H1 (cell line): ENCODE results near the gene PDGFD. TPM values are rescaled to one million over a fixed set of nuclear protein-coding genes. Genes with fewer than 3 reads are reported as not detected.

Experiments
- CTCF ChIA-PET: fragments of 300-600 bp; sonication (Branson Sonifier 250); formaldehyde crosslinking; loops from one replicate; lab custom pipeline; 2021; ENCODE audit not compliant: partially characterized antibody; lab: Charles Lee
- POLR2A ChIA-PET: fragments of 300-600 bp; sonication (Branson Sonifier 250); formaldehyde crosslinking; loops from one replicate; lab custom pipeline; 2021; ENCODE audit warnings: inconsistent platforms; ENCODE audit not compliant: partially characterized antibody; lab: Charles Lee
- DNase-seq, 2 experiments: peaks; one replicate each; pipeline versions ENCODE4 v3.0.0 to v3.0.0-alpha.2; 2010 to 2022; ENCODE audit warnings: low spot score in 2 of 2, low read depth in 1 of 2, mixed read lengths in 1 of 2
- FAIRE-seq: peaks from 2 replicates; lab custom pipeline; 2011; peaks lifted over from hg19 to GRCh38; lab: Jason Lieb, UNC
- H2AFZ ChIP-seq: 2 replicates; pipeline ENCODE4 v1.8.1; 2012; ENCODE audit warnings: low read length, inconsistent platforms
- H2AK5ac ChIP-seq: 2 replicates; pipeline ENCODE4 v1.6.1; 2013; ENCODE audit warnings: low read depth, low read length
- H2BK120ac ChIP-seq: replicated peaks from 2 replicates; pipeline ENCODE3; 2013; ENCODE audit warnings: low read depth, low read length, inconsistent platforms
- H2BK12ac ChIP-seq: 2 replicates; pipeline ENCODE4 v1.6.1; 2013; ENCODE audit warnings: low read depth, low read length
- H2BK15ac ChIP-seq: 2 replicates; pipeline ENCODE4 v1.6.1; 2013; ENCODE audit warnings: low read length
- H2BK20ac ChIP-seq: 2 replicates; pipeline ENCODE4 v1.6.1; 2013; ENCODE audit warnings: low read length
- H2BK5ac ChIP-seq: 2 replicates; pipeline ENCODE4 v1.6.1; 2013; ENCODE audit warnings: low read depth, low read length
- H3K14ac ChIP-seq: 2 replicates; pipeline ENCODE4 v1.6.1; 2013; ENCODE audit warnings: inconsistent platforms; ENCODE audit not compliant: insufficient read length
- H3K18ac ChIP-seq: 2 replicates; pipeline ENCODE4 v1.6.1; 2013; ENCODE audit warnings: low read length; ENCODE audit errors: extremely low read depth
- H3K23ac ChIP-seq: 2 replicates; pipeline ENCODE4 v1.6.1; 2013; ENCODE audit warnings: inconsistent platforms; ENCODE audit not compliant: insufficient read length
- H3K23me2 ChIP-seq: 2 replicates; pipeline ENCODE4 v1.6.1; 2013; ENCODE audit warnings: low read depth, low read length
- H3K27ac ChIP-seq: 2 replicates; pipeline ENCODE4 v1.6.1; 2011; ENCODE audit warnings: low read depth, low read length, inconsistent platforms
- H3K27me3 ChIP-seq, 4 experiments: replicated peaks in 1 of 4; 1 replicate in 1 of 4; 2 replicates in 3 of 4; pipeline versions ENCODE4 v1.6.1 to v1.8.1; 2011 to 2013; ENCODE audit warnings: low read length in 3 of 4, mild to moderate bottlenecking in 3 of 4, inconsistent platforms in 2 of 4, mixed read lengths in 2 of 4, moderate library complexity in 1 of 4; ENCODE audit not compliant: control insufficient read depth in 3 of 4, insufficient read depth in 3 of 4; ENCODE audit errors: extremely low read depth in 1 of 4
- H3K36me3 ChIP-seq, 4 experiments: 2 replicates each; pipeline versions ENCODE4 v1.6.1 to v1.8.1; 2011 to 2013; ENCODE audit warnings: mild to moderate bottlenecking in 4 of 4, low read length in 3 of 4, moderate library complexity in 2 of 4, control low read depth in 1 of 4, inconsistent platforms in 1 of 4; ENCODE audit not compliant: insufficient read depth in 4 of 4, control insufficient read depth in 2 of 4
- H3K4ac ChIP-seq: replicated peaks from 2 replicates; pipeline ENCODE3; 2013; ENCODE audit warnings: low read length, low read depth, mixed read lengths, inconsistent platforms; ENCODE audit not compliant: insufficient read length
- H3K4me1 ChIP-seq, 4 experiments: replicated peaks in 1 of 4; 1 replicate in 1 of 4; 2 replicates in 3 of 4; pipeline versions ENCODE4 v1.6.1 to v1.8.1; 2011 to 2013; ENCODE audit warnings: low read length in 3 of 4, inconsistent platforms in 2 of 4, mixed read lengths in 1 of 4; ENCODE audit not compliant: insufficient read depth in 4 of 4, control insufficient read depth in 3 of 4
- H3K4me2 ChIP-seq, 2 experiments: 2 replicates each; pipeline versions ENCODE4 v1.6.1 to v1.8.1; 2011 to 2013; ENCODE audit warnings: low read depth in 2 of 2, low read length in 2 of 2, control low read depth in 1 of 2, inconsistent platforms in 1 of 2, mild to moderate bottlenecking in 1 of 2; ENCODE audit not compliant: insufficient read depth in 1 of 2
- H3K4me3 ChIP-seq, 4 experiments: fragments of 200-600, 300-600 bp in 1 of 4; sonication (generic), shearing (Covaris generic), sonication (Bioruptor Twin) in 1 of 4; 2 replicates each; pipeline versions ENCODE4 v1.5.1 to v1.8.1; 2011 to 2016; ENCODE audit warnings: low read length in 4 of 4, low read depth in 3 of 4, control low read depth in 2 of 4, inconsistent platforms in 2 of 4, mild to moderate bottlenecking in 2 of 4, mixed read lengths in 1 of 4, moderate library complexity in 1 of 4; ENCODE audit not compliant: insufficient read depth in 2 of 4; ENCODE audit errors: extremely low read depth in 1 of 4
- H3K56ac ChIP-seq: replicated peaks from 2 replicates; pipeline ENCODE3; 2013; ENCODE audit warnings: low read depth, mild to moderate bottlenecking, mixed read lengths, low read length, inconsistent platforms; ENCODE audit not compliant: insufficient read length
- H3K79me1 ChIP-seq: 2 replicates; pipeline ENCODE4 v1.6.1; 2013; ENCODE audit warnings: low read depth, low read length, control low read depth
- H3K79me2 ChIP-seq, 2 experiments: 2 replicates each; pipeline versions ENCODE4 v1.6.1 to v1.8.1; 2012 to 2013; ENCODE audit warnings: low read length in 2 of 2, mild to moderate bottlenecking in 2 of 2, inconsistent platforms in 1 of 2; ENCODE audit not compliant: insufficient read depth in 2 of 2, control insufficient read depth in 1 of 2
- H3K9ac ChIP-seq, 4 experiments: replicated peaks in 1 of 4; 1 replicate in 1 of 4; 2 replicates in 3 of 4; pipeline versions ENCODE4 v1.6.1 to v1.8.1; 2011 to 2013; ENCODE audit warnings: low read depth in 3 of 4, low read length in 3 of 4, control low read depth in 2 of 4, mild to moderate bottlenecking in 2 of 4, moderate library complexity in 2 of 4, inconsistent platforms in 1 of 4; ENCODE audit errors: extremely low read depth in 1 of 4
- H3K9me3 ChIP-seq, 2 experiments: 2 replicates each; pipeline versions ENCODE4 v1.6.1 to v1.8.1; 2012 to 2013; ENCODE audit warnings: mild to moderate bottlenecking in 2 of 2, moderate library complexity in 2 of 2, control low read depth in 1 of 2, inconsistent platforms in 1 of 2, low read depth in 1 of 2, low read length in 1 of 2, mixed read lengths in 1 of 2; ENCODE audit not compliant: insufficient read depth in 2 of 2
- H4K20me1 ChIP-seq, 2 experiments: replicated peaks in 1 of 2; 2 replicates each; pipeline versions ENCODE3 to v1.8.1; 2011 to 2013; ENCODE audit warnings: inconsistent platforms in 2 of 2, low read length in 2 of 2, mild to moderate bottlenecking in 1 of 2; ENCODE audit not compliant: insufficient read depth in 2 of 2, control insufficient read depth in 1 of 2
- H4K5ac ChIP-seq: 2 replicates; pipeline ENCODE4 v1.6.1; 2013; ENCODE audit warnings: low read length, low read depth, mixed read lengths, inconsistent platforms; ENCODE audit not compliant: insufficient read length
- H4K8ac ChIP-seq: 2 replicates; pipeline ENCODE4 v1.8.0; 2013; ENCODE audit warnings: mild to moderate bottlenecking, moderate library complexity, low read length, inconsistent platforms; ENCODE audit not compliant: insufficient read depth; ENCODE audit errors: extremely low read depth
- H4K91ac ChIP-seq: replicated peaks from 2 replicates; pipeline ENCODE3; 2013; ENCODE audit warnings: low read length, mixed read lengths, inconsistent platforms; ENCODE audit not compliant: insufficient read length
- CBX5 ChIP-seq: fragments of 300-800, 300-1000 bp; sonication (generic); IDR thresholded peaks from 2 replicates; pipeline ENCODE4 v1.7.1; 2016; ENCODE audit warnings: antibody characterized with exemption, low read length, low read depth
- GABPA ChIP-seq: IDR thresholded peaks from 2 replicates; pipeline ENCODE4 v1.6.1; 2011; ENCODE audit warnings: mild to moderate bottlenecking, low read length, moderate library complexity, borderline replicate concordance; ENCODE audit not compliant: insufficient read depth
- RAD21 ChIP-seq, 2 experiments: IDR thresholded peaks in 1 of 2; conservative IDR thresholded peaks in 1 of 2; 2 replicates each; pipeline ENCODE4 v1.6.1; 2011; ENCODE audit warnings: low read depth in 2 of 2, low read length in 2 of 2, improper control_type of control experiment in 1 of 2, inconsistent platforms in 1 of 2, mild to moderate bottlenecking in 1 of 2, moderate library complexity in 1 of 2
- RBBP5 ChIP-seq: IDR thresholded peaks from 2 replicates; pipeline ENCODE4 v1.7.1; 2012; ENCODE audit warnings: low read depth, mild to moderate bottlenecking, inconsistent platforms, low read length, moderate library complexity, borderline replicate concordance
- RFX5 ChIP-seq: IDR thresholded peaks from 2 replicates; pipeline ENCODE4 v1.6.1; 2011; ENCODE audit warnings: low read depth, low read length, improper control_type of control experiment, borderline replicate concordance
- YY1 ChIP-seq: IDR thresholded peaks from 2 replicates; pipeline ENCODE4 v1.6.1; 2011; ENCODE audit warnings: low read depth, mild to moderate bottlenecking, low read length
- WGBS, 2 experiments: shearing (Covaris generic) in 1 of 2; methylation state at CpG; one replicate each; pipeline versions ENCODE4 v1.1.6 to v1.1.7; 2013 to 2015; ENCODE audit warnings: low lambda C conversion rate in 2 of 2, mixed read lengths in 2 of 2, inconsistent platforms in 1 of 2, low coverage in 1 of 2, missing lambda C conversion rate in 1 of 2; ENCODE audit not compliant: insufficient replicate concordance in 2 of 2, insufficient coverage in 1 of 2, insufficient read length in 1 of 2; ENCODE audit errors: extremely low coverage in 1 of 2, missing lambda C conversion rate in 1 of 2; 5-methylcytosine and 5-hydroxymethylcytosine counted together
- polyA plus RNA-seq, 7 experiments: library from polyadenylated mRNA; depleted of rRNA in 3 of 7; stranded (reverse) in 5 of 7; unstranded in 2 of 7; fragments of >200 nt in 5 of 7; fragments of 200-250 nt in 2 of 7; gene quantifications; 1 replicate in 5 of 7; 2 replicates in 1 of 7; 4 replicates in 1 of 7; pipeline versions ENCODE4 v1.2.1 to v1.2.3, GENCODE V29; 2011 to 2013; ENCODE audit warnings: missing spikeins in 2 of 7, mixed read lengths in 2 of 7
- total RNA-seq: library from RNA; stranded (reverse); fragmentation: NEBNext Ultra II Directional; extraction: Animal tissue kit (Norgen Biotek cat#: 25700); gene quantifications from 2 replicates; pipeline ENCODE4 v1.2.1, GENCODE V29; 2021
- TF ChIP-seq, protein P1 (sequence below): IDR thresholded peaks from 2 replicates; pipeline ENCODE4 v1.6.1; 2011; ENCODE audit warnings: low read depth, mild to moderate bottlenecking, low read length; ENCODE audit not compliant: insufficient read depth

The PDGFD gene
- total and polyA plus RNA-seq, 2 of the 8 experiments (the other 6 are each of a cell fraction or from before 2014, with no cell fraction given), result 1.1 to 3.9 TPM

DNA sequence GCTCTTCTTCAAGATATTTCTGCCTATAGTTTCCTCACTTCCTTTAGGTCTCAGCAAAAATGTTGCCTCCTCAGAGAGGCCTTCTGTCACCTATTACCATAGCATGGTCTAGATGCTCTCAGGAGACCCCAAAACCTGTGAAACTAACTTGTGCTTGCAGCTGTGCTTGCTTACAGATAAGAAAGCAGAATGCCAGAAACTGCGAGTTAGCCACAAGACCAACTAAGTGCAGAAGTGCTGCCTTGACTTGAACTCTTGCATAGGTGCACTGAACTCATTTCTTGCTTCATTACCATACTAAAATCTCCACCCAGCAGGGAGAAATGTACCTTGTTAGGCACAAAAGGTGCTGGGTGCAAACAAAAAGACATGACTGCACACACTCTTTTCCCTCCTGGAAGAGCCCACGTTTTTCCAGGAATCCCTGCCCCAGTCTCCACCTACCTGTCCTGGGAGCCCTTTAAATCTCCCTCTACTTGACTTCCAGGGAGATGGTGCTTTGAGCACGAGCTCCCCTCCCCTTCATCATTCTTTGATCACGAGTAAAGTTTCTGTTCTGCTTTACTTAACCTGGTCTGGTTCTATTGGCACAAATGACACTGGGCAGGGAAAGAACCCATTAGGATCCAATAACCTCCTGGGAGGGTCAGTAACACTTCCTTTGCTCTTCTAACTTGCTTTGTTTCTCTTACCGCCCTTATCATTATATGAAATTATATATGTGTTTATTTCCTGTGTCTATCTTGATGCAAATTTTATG, 265.2 kb downstream of the PDGFD start:
- no peak overlapping the region for H2BK120ac ChIP-seq
- no peaks in the 10 kb centered on the region for H4K20me1 ChIP-seq
- H3K36me3 ChIP-seq, result no peaks in the 10 kb centered on the region
- H2AK5ac ChIP-seq, result no peak overlapping the region
- H3K14ac ChIP-seq, result no peak overlapping the region
- no peaks in the 10 kb centered on the region for H3K23me2 ChIP-seq
- no peaks in the 10 kb centered on the region for H3K27me3 ChIP-seq
- CTCF ChIA-PET, result interaction anchor here (0.6 to 1.4 kb wide), 4 partner anchors 11 to 216 kb away, joined by 3 to 4 read pairs (median 3); no protein-coding TSS in a partner anchor
- DNase-seq, result no peak
- H2AFZ ChIP-seq, result no peak overlapping the region
- no peak overlapping the region for H3K9ac ChIP-seq
- FAIRE-seq, result no peak
- no peaks in the 10 kb centered on the region for H3K4me1 ChIP-seq
- H3K56ac ChIP-seq, result no peak overlapping the region
- WGBS, 2 experiments, result 79% methylated on average over 5 of the region's 5 CpGs; no CpG with 5 or more reads in 1 of the 2 experiments
- H2BK5ac ChIP-seq, result no peak overlapping the region
- POLR2A ChIA-PET, result no interaction called here
- H3K79me2 ChIP-seq, result no peaks in the 10 kb centered on the region
- no peak overlapping the region for H3K4me3 ChIP-seq
- H4K5ac ChIP-seq, result no peak overlapping the region
- H3K27ac ChIP-seq, result no peak overlapping the region
- no peak overlapping the region for H3K4me2 ChIP-seq
- H3K79me1 ChIP-seq, result no peaks in the 10 kb centered on the region
- no peak overlapping the region for H2BK20ac ChIP-seq
- H2BK12ac ChIP-seq, result no peak overlapping the region
- TF ChIP-seq CBX5 (no peak), RFX5 (no peak), RBBP5 (no peak), YY1 (no peak), GABPA (no peak), RAD21 (IDR thresholded peaks at IDR 0.05 in 1 of 2, conservative IDR thresholded peaks at IDR 0.05 in 1 of 2; ENCODE audit: low read depth in 2 of 2, low read length in 2 of 2) (no peak)
- TF ChIP-seq, protein P1, sequence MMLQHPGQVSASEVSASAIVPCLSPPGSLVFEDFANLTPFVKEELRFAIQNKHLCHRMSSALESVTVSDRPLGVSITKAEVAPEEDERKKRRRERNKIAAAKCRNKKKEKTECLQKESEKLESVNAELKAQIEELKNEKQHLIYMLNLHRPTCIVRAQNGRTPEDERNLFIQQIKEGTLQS, result no peak
- H3K18ac ChIP-seq, result no peak overlapping the region
- no peaks in the 10 kb centered on the region for H3K9me3 ChIP-seq
- no peak overlapping the region for H4K91ac ChIP-seq
- no peak overlapping the region for H3K23ac ChIP-seq
- H4K8ac ChIP-seq, result no peak overlapping the region
- no peak overlapping the region for H3K4ac ChIP-seq
- H2BK15ac ChIP-seq, result no peak overlapping the region
